Left ventricle myocardium inferior (tissue), 1 donor: Measurements from ENCODE around the gene NCKAP5L. TPM values are rescaled to one million over a fixed set of nuclear protein-coding genes. Genes with fewer than 3 reads are reported as not detected.

ENCODE experiments used
- DNase-seq: peaks from one replicate; pipeline ENCODE4 v3.0.0-alpha.2; 2020
- H3K27ac ChIP-seq: fragments of 200-600 bp; replicated peaks from 2 replicates; pipeline ENCODE4 v1.8.0; 2021
- H3K27me3 ChIP-seq: fragments of 200-600 bp; 2 replicates; pipeline ENCODE4 v1.8.0; 2021; ENCODE audit warnings: low read depth
- H3K36me3 ChIP-seq: fragments of 200-600 bp; 2 replicates; pipeline ENCODE4 v1.8.0; 2021
- H3K4me1 ChIP-seq: fragments of 200-600 bp; 2 replicates; pipeline ENCODE4 v1.8.0; 2021
- H3K4me3 ChIP-seq: fragments of 200-600 bp; 2 replicates; pipeline ENCODE4 v1.8.0; 2021; ENCODE audit warnings: mild to moderate bottlenecking, moderate library complexity
- H3K9me3 ChIP-seq: fragments of 200-600 bp; replicated peaks from 2 replicates; pipeline ENCODE4 v1.8.0; 2021
- intact Hi-C: fragments of 100-400 bp; cut with micrococcal nuclease; formaldehyde crosslinking; loops from one replicate; pipeline ENCODE4 v1.11.0; 2022
- total RNA-seq: library from RNA; stranded (reverse); fragmentation: NEBNext Ultra II Directional; extraction: Animal tissue kit (Norgen Biotek cat#: 25700); gene quantifications from one replicate; pipeline ENCODE4 v1.2.1, GENCODE V29; 2021
- TF ChIP-seq, protein P1 (sequence below): fragments of 200-600 bp; IDR thresholded peaks from 2 replicates; pipeline ENCODE4 v1.8.0; 2021; ENCODE audit warnings: antibody characterized with exemption, mild to moderate bottlenecking, borderline replicate concordance
- donor health status: DM: no; HTN: yes; CAD: no; lungs with severe emphysema.

The NCKAP5L gene
- total RNA-seq, 1 donor from 2014 or later = 25.5 TPM

DNA sequence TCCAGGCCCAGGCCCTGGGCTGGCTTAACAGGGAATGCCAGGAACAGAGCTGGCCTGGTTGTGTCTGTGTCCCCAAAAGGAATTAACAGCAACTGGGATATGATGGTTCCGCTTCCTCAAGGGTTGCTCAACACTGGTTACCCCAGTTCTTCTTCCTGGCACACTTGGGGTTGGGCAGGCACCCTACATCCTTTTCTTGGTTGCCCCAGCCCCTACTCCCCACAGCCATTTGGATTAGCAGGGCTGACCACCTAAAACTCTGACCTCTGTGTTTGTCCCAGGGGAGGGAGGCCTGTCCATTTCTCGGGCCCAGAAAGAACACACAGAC is 30.8 kb downstream of the NCKAP5L start:
- Histone ChIP-seq H3K27ac (no peak overlapping the region), H3K36me3 (peaks cover 89% of the 10 kb centered on the region)

DNA sequence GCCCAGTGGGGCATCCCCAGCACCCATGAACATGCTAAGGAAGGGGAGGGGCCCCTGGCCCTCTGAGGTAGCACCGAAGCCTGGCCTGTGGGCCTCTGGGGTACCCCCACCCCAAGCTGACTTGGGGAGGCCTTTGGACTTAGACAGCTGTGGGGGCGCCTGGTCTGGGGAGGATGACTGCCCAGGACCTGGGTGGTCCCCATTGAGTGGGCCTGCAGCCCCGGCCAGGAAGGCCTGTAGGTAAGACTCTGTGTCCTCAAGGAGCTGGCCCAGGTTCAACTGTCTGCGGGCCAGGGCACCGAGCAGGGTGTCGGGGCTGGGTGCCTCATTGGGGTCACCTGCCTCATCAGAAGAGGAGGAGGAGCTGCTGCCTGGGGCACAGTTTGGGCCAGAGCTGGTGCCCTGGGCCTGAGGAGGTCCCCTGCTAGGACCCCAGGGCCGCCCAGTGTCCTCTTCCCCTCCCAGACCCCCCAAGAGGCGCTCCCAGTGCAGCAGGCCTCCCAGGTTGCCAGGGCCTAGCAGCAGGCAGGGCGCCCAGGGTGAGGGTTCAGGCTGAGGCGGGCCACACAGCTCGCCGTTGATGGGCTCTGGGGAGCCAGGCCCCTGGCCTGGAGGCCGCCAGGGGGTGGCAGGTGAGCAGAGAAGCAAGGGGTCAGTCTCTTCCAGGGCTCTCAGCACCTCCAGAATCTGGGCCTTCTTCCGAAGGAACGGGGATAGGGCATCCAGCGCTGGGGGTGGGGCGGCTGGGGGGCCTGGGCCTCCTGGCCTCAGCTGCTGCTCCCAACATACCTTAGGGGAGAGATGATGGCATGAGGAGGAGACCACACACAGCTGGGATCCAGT is 31.4 kb downstream of the NCKAP5L start:
- H3K4me1 ChIP-seq = peaks cover 23% of the 10 kb centered on the region
- H3K27ac ChIP-seq = no peak overlapping the region
- no peaks in the 10 kb centered on the region for H3K9me3 ChIP-seq
- H3K27me3 ChIP-seq = no peaks in the 10 kb centered on the region
- intact Hi-C loops = no loop called here
- H3K36me3 ChIP-seq = peaks cover 89% of the 10 kb centered on the region
- H3K4me3 ChIP-seq = no peak overlapping the region
- no peak for DNase-seq
- TF ChIP-seq, protein P1, sequence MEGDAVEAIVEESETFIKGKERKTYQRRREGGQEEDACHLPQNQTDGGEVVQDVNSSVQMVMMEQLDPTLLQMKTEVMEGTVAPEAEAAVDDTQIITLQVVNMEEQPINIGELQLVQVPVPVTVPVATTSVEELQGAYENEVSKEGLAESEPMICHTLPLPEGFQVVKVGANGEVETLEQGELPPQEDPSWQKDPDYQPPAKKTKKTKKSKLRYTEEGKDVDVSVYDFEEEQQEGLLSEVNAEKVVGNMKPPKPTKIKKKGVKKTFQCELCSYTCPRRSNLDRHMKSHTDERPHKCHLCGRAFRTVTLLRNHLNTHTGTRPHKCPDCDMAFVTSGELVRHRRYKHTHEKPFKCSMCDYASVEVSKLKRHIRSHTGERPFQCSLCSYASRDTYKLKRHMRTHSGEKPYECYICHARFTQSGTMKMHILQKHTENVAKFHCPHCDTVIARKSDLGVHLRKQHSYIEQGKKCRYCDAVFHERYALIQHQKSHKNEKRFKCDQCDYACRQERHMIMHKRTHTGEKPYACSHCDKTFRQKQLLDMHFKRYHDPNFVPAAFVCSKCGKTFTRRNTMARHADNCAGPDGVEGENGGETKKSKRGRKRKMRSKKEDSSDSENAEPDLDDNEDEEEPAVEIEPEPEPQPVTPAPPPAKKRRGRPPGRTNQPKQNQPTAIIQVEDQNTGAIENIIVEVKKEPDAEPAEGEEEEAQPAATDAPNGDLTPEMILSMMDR = no peak

More for the DNA sequence above, 30.8 kb downstream of the NCKAP5L start:
- Histone ChIP-seq H3K4me1 (peaks cover 29% of the 10 kb centered on the region), H3K4me3 (no peak overlapping the region), H3K27me3 (no peaks in the 10 kb centered on the region), H3K9me3 (no peaks in the 10 kb centered on the region)
- DNase-seq = no peak
- TF ChIP-seq, protein P1 = no peak
- intact Hi-C loops = no loop called here

DNA sequence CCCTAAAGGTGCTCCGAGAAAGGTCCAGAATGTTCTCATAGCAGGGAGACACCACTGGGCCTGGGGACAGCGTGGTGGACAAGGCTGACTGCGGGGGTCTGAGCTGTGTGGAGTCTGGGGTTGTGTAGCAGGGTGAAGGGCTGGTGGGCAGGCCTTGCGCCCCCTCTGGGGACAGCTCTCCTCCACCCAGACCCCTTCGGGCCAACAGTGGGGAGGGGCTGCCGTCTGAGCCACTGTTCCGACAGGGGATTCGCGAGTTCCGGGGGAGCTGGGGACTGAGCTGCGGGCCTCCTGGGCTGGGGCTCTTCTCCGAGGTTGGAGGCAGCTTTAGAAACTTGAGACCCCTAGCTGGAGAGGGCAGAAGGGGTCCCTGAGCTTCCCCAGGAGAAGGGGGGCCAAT is 32.1 kb downstream of the NCKAP5L start:
- no peak overlapping the region for H3K4me3 ChIP-seq
- H3K9me3 ChIP-seq = no peaks in the 10 kb centered on the region
- peaks cover 89% of the 10 kb centered on the region for H3K36me3 ChIP-seq
- no peaks in the 10 kb centered on the region for H3K27me3 ChIP-seq
- intact Hi-C loops = no loop called here
- TF ChIP-seq, protein P1 = no peak
- peaks cover 16% of the 10 kb centered on the region for H3K4me1 ChIP-seq
- no peak for DNase-seq
- no peak overlapping the region for H3K27ac ChIP-seq

DNA sequence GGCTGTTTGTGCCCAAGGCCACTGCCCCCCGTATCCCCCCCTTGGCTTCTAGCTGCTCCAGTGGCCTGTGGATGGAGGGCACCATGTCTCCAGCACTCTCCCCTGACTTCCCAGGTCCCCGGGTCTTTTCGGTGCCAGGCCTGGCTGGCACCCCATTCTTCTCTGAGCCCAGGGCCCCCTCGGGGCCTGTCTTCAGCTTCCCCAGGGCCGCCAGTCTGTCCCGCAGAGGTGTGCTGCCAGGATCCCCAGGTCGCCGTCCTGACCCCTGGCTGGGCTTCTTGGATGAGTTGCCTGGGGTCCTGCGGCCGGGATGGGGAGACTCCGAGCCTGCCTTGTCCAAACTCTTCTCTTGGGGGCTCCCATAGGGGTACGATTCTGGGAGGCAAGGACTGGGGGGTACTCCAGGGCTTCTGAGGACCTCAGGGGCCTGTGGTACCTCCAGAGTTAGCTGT is 32.5 kb downstream of the NCKAP5L start:
- no peak for DNase-seq
- no peak overlapping the region for H3K4me3 ChIP-seq
- H3K9me3 ChIP-seq = no peaks in the 10 kb centered on the region
- intact Hi-C loops = no loop called here
- H3K4me1 ChIP-seq = peaks cover 12% of the 10 kb centered on the region
- no peaks in the 10 kb centered on the region for H3K27me3 ChIP-seq
- TF ChIP-seq, protein P1 = no peak
- H3K27ac ChIP-seq = no peak overlapping the region
- H3K36me3 ChIP-seq = peaks cover 91% of the 10 kb centered on the region

DNA sequence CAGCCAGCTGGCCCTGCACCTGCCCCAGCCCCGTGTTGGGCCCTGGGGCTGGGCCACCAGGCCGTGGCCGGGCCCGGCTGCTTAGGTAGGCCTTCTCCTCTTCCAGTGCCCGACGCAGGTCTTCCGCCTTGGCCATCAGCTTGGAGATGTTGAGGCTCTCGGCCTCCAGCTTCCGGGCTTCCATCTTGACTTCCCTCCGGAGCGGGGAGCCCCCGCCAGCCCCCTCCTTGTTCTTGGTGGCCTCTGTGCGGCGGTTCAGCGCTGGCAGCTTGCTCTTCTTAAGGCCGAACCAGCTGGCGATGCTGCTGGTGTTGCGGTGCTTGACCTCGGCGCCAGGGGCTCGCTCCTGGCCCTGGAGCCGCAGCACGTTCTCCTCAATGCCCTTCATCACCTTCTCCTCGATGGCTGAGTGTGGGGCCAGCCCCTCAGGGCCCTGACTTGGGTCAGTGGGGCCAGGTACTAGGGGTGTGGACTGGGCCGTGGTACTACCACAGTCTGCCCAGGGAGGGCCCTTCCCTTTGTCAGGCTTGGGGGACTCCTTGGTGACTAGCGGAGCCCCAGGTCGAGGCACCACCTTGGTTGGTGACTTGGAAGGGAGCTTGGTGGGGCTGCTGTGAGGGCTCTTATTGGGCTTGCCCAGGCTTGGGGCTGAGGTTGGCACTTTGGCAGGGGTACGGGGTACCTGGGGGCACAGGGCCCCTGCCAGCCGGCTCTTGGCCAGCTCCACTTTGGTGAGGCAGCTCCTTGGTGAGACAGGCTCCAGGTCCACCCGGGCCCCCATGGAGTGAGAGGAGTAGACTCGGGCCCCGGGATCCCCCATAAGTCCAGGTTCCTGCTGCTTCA is 33.2 kb downstream of the NCKAP5L start:
- no peak overlapping the region for H3K27ac ChIP-seq
- H3K4me1 ChIP-seq = peaks cover 5% of the 10 kb centered on the region
- H3K36me3 ChIP-seq = peaks cover 90% of the 10 kb centered on the region
- DNase-seq = no peak
- H3K4me3 ChIP-seq = no peak overlapping the region
- H3K9me3 ChIP-seq = no peaks in the 10 kb centered on the region
- intact Hi-C loops = no loop called here
- TF ChIP-seq, protein P1 = no peak
- no peaks in the 10 kb centered on the region for H3K27me3 ChIP-seq
